ENCODE data around the gene INSYN2A.

Gene INSYN2A

DNA sequence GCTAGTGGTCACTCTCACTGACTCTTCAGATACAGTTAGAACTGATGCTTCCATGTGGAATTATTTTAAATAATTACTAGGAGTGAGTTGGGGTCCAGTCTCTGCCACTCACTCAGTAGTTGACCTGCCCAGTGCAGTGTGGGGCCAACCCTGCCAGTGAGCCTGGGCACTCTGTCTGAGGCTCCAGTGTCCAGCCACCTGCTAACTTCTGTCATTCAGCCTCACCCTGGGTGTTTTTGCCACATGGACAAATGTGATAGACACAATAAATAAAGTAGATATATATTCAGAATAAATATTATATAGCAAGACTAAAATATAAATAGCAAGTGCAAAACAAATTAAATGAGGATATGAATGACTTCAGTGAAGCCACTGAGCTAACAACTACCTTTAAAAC is 7.2 kb downstream of the INSYN2A start:
- no peak overlapping the region for H2BK5ac ChIP-seq (ENCODE audit: low read length)
- no peak overlapping the region for H2AFZ ChIP-seq (ENCODE audit: low read length)
- H2AK5ac ChIP-seq (ENCODE audit: low read depth, low read length): no peak overlapping the region
- H3K14ac ChIP-seq (ENCODE audit: low read length): no peak overlapping the region
- no peak overlapping the region for H3K4me2 ChIP-seq (ENCODE audit: insufficient read depth, low read length, poor library complexity, severe bottlenecking)
- no peak overlapping the region for H2BK15ac ChIP-seq (ENCODE audit: low read length)
- H3K79me1 ChIP-seq (ENCODE audit: low read depth, low read length): no peaks in the 10 kb centered on the region
- no peaks in the 10 kb centered on the region for H3K4me1 ChIP-seq (ENCODE audit: control insufficient read depth in 2 of 2, insufficient read depth in 1 of 2, low read depth in 1 of 2, low read length in 2 of 2)
- no peak overlapping the region for H3K27ac ChIP-seq (replicated peaks; ENCODE audit: low read length)
- H3K27me3 ChIP-seq (ENCODE audit: control insufficient read depth in 3 of 3, insufficient read depth in 3 of 3, low read depth in 1 of 3, low read length in 3 of 3): peaks cover 0 to 11% (median 3%) of the 10 kb centered on the region in 3 experiments
- H3K18ac ChIP-seq (ENCODE audit: low read length): no peak overlapping the region
- peaks cover 0 to 3% of the 10 kb centered on the region in 2 donors for H3K36me3 ChIP-seq (replicated peaks in 1 of 2; ENCODE audit: control insufficient read depth in 2 of 2, insufficient read depth in 2 of 2, low read length in 2 of 2)
- peaks cover 2 to 4% of the 10 kb centered on the region in 2 donors for H3K9me3 ChIP-seq (replicated peaks in 1 of 2; ENCODE audit: control insufficient read depth in 2 of 2, insufficient read depth in 1 of 2, low read depth in 1 of 2, low read length in 2 of 2)
- H4K8ac ChIP-seq (ENCODE audit: low read depth, low read length): no peak overlapping the region
- H2BK12ac ChIP-seq (ENCODE audit: low read length): no peak overlapping the region
- H3K4me3 ChIP-seq (ENCODE audit: low read length in 2 of 2): no peak overlapping the region
- H3K23ac ChIP-seq (ENCODE audit: low read depth, low read length, poor library complexity): no peak overlapping the region
- no peak for DNase-seq (ENCODE audit: low spot score)
- H4K91ac ChIP-seq (ENCODE audit: low read depth, low read length, poor library complexity): no peak overlapping the region
- H3K4ac ChIP-seq (ENCODE audit: low read length): no peak overlapping the region
- no peak overlapping the region for H3K9ac ChIP-seq (ENCODE audit: low read depth, low read length, poor library complexity)
- no peak overlapping the region for H2BK120ac ChIP-seq (ENCODE audit: low read depth, low read length)

DNA sequence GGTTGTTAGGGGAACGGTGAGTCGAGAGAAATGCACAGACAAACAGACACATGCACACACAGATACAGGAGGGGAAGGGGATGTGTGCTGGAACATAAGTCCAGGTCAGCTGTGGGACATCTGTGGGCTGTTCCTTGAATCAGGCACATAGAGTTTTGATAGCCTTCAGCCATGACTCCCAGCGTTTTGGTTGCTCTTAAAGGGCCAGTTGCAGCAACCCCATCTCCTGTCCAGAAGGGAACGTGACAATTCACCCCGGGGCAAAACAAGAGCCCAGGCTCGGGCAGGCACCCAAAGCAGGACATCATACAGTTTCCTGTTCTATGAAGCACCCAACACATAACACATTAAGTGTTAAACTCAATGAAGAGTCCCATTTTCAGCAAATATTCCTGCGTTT is 9.6 kb downstream of the INSYN2A start:
- Histone ChIP-seq H3K9ac (ENCODE audit: low read depth, low read length, poor library complexity) (no peak overlapping the region), H3K4ac (ENCODE audit: low read length) (no peak overlapping the region), H3K14ac (ENCODE audit: low read length) (no peak overlapping the region), H4K8ac (ENCODE audit: low read depth, low read length) (no peak overlapping the region), H3K4me3 (ENCODE audit: low read length in 2 of 2) (no peak overlapping the region), H2AK5ac (ENCODE audit: low read depth, low read length) (no peak overlapping the region), H3K27ac (replicated peaks; ENCODE audit: low read length) (no peak overlapping the region), H3K27me3 (ENCODE audit: control insufficient read depth in 3 of 3, insufficient read depth in 3 of 3, low read depth in 1 of 3, low read length in 3 of 3) (no peaks in the 10 kb centered on the region), H2BK15ac (ENCODE audit: low read length) (no peak overlapping the region), H3K4me1 (ENCODE audit: control insufficient read depth in 2 of 2, insufficient read depth in 1 of 2, low read depth in 1 of 2, low read length in 2 of 2) (peaks cover 0 to 4% of the 10 kb centered on the region in 2 donors), H2AFZ (ENCODE audit: low read length) (no peak overlapping the region), H2BK120ac (ENCODE audit: low read depth, low read length) (no peak overlapping the region), H2BK12ac (ENCODE audit: low read length) (no peak overlapping the region), H3K23ac (ENCODE audit: low read depth, low read length, poor library complexity) (no peak overlapping the region), H3K18ac (ENCODE audit: low read length) (no peak overlapping the region), H3K4me2 (ENCODE audit: insufficient read depth, low read length, poor library complexity, severe bottlenecking) (no peak overlapping the region), H4K91ac (ENCODE audit: low read depth, low read length, poor library complexity) (no peak overlapping the region), H3K36me3 (replicated peaks in 1 of 2; ENCODE audit: control insufficient read depth in 2 of 2, insufficient read depth in 2 of 2, low read length in 2 of 2) (peaks cover 0 to 3% of the 10 kb centered on the region in 2 donors), H3K79me1 (ENCODE audit: low read depth, low read length) (no peaks in the 10 kb centered on the region), H3K9me3 (replicated peaks in 1 of 2; ENCODE audit: control insufficient read depth in 2 of 2, insufficient read depth in 1 of 2, low read depth in 1 of 2, low read length in 2 of 2) (peaks cover 2 to 4% of the 10 kb centered on the region in 2 donors), H2BK5ac (ENCODE audit: low read length) (no peak overlapping the region)
- DNase-seq (ENCODE audit: low spot score): no peak
- 100% methylated on average over 2 of the region's 7 CpGs; no CpG with 5 or more reads in 1 of the 2 donors for WGBS, 2 donors (ENCODE audit: extremely low coverage in 2 of 2, insufficient read length in 2 of 2, insufficient replicate concordance in 1 of 2)

DNA sequence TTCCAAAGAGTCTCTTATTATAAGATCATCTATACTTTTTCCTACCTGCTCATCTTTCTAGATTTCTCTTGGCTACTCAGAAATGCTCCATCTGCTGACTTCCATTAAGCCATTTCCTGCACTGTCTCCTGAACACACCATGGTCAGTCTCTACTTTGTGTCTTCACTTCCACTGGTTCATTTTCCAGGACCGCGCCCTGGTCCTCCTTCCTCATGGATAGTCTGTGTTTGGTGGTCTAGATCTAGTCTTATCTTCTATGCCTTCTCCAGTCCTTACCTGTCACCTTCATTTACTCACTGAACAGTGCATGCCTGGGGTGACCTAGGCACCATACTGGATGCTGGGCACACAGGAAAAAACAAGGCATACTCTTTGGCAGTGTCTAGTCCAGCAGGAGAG is 11.8 kb downstream of the INSYN2A start:
- Histone ChIP-seq H3K4ac (ENCODE audit: low read length) (no peak overlapping the region), H2BK12ac (ENCODE audit: low read length) (no peak overlapping the region), H3K4me2 (ENCODE audit: insufficient read depth, low read length, poor library complexity, severe bottlenecking) (no peak overlapping the region), H3K27me3 (ENCODE audit: control insufficient read depth in 3 of 3, insufficient read depth in 3 of 3, low read depth in 1 of 3, low read length in 3 of 3) (no peaks in the 10 kb centered on the region), H2BK120ac (ENCODE audit: low read depth, low read length) (no peak overlapping the region), H3K4me3 (ENCODE audit: low read length in 2 of 2) (no peak overlapping the region), H3K23ac (ENCODE audit: low read depth, low read length, poor library complexity) (no peak overlapping the region), H3K79me1 (ENCODE audit: low read depth, low read length) (no peaks in the 10 kb centered on the region), H4K8ac (ENCODE audit: low read depth, low read length) (no peak overlapping the region), H3K18ac (ENCODE audit: low read length) (no peak overlapping the region), H2BK5ac (ENCODE audit: low read length) (no peak overlapping the region), H2BK15ac (ENCODE audit: low read length) (no peak overlapping the region), H3K9ac (ENCODE audit: low read depth, low read length, poor library complexity) (no peak overlapping the region), H3K9me3 (replicated peaks in 1 of 2; ENCODE audit: control insufficient read depth in 2 of 2, insufficient read depth in 1 of 2, low read depth in 1 of 2, low read length in 2 of 2) (peaks cover 2 to 4% of the 10 kb centered on the region in 2 donors), H4K91ac (ENCODE audit: low read depth, low read length, poor library complexity) (no peak overlapping the region), H2AK5ac (ENCODE audit: low read depth, low read length) (no peak overlapping the region), H2AFZ (ENCODE audit: low read length) (no peak overlapping the region), H3K27ac (replicated peaks; ENCODE audit: low read length) (no peak overlapping the region), H3K4me1 (ENCODE audit: control insufficient read depth in 2 of 2, insufficient read depth in 1 of 2, low read depth in 1 of 2, low read length in 2 of 2) (peaks cover 0 to 4% of the 10 kb centered on the region in 2 donors), H3K36me3 (replicated peaks in 1 of 2; ENCODE audit: control insufficient read depth in 2 of 2, insufficient read depth in 2 of 2, low read length in 2 of 2) (peaks cover 0 to 3% of the 10 kb centered on the region in 2 donors), H3K14ac (ENCODE audit: low read length) (no peak overlapping the region)
- DNase-seq (ENCODE audit: low spot score): no peak
- WGBS, 2 donors (ENCODE audit: extremely low coverage in 2 of 2, insufficient read length in 2 of 2, insufficient replicate concordance in 1 of 2): no CpG with 5 or more reads among the region's 2 CpGs

DNA sequence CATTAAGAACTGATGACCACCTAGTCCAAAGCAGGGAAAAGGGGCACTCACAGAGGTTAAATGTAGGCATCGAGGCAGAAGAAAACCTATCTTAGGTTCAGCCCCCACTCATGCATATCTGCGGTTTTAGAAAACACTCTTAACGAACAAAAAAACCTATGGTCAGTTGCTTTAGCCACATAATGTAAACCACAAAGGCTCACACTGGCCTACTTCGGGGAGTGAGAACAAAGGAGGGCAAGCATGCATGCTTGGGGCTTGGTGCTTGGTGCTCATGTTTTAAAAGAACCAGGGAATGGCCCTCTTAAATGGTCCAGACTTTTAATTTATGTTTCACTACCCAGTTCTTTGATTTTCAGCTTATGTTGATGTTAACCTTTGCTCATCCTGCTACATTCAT is 14.2 kb downstream of the INSYN2A start:
- no peaks in the 10 kb centered on the region for H3K27me3 ChIP-seq (ENCODE audit: control insufficient read depth in 3 of 3, insufficient read depth in 3 of 3, low read depth in 1 of 3, low read length in 3 of 3)
- H2AFZ ChIP-seq (ENCODE audit: low read length): no peak overlapping the region
- no peak for DNase-seq (ENCODE audit: low spot score)
- no peak overlapping the region for H4K91ac ChIP-seq (ENCODE audit: low read depth, low read length, poor library complexity)
- H2BK15ac ChIP-seq (ENCODE audit: low read length): no peak overlapping the region
- peaks cover 0 to 4% of the 10 kb centered on the region in 2 donors for H3K4me1 ChIP-seq (ENCODE audit: control insufficient read depth in 2 of 2, insufficient read depth in 1 of 2, low read depth in 1 of 2, low read length in 2 of 2)
- no peak overlapping the region for H3K4ac ChIP-seq (ENCODE audit: low read length)
- H2BK120ac ChIP-seq (ENCODE audit: low read depth, low read length): no peak overlapping the region
- no peak overlapping the region for H3K14ac ChIP-seq (ENCODE audit: low read length)
- H3K18ac ChIP-seq (ENCODE audit: low read length): no peak overlapping the region
- H3K9ac ChIP-seq (ENCODE audit: low read depth, low read length, poor library complexity): no peak overlapping the region
- no peak overlapping the region for H2AK5ac ChIP-seq (ENCODE audit: low read depth, low read length)
- no peak overlapping the region for H3K27ac ChIP-seq (replicated peaks; ENCODE audit: low read length)
- no CpG with 5 or more reads among the region's 4 CpGs for WGBS, 2 donors (ENCODE audit: extremely low coverage in 2 of 2, insufficient read length in 2 of 2, insufficient replicate concordance in 1 of 2)
- peaks cover 3 to 6% of the 10 kb centered on the region in 2 donors for H3K36me3 ChIP-seq (replicated peaks in 1 of 2; ENCODE audit: control insufficient read depth in 2 of 2, insufficient read depth in 2 of 2, low read length in 2 of 2)
- peaks cover 2 to 4% of the 10 kb centered on the region in 2 donors for H3K9me3 ChIP-seq (replicated peaks in 1 of 2; ENCODE audit: control insufficient read depth in 2 of 2, insufficient read depth in 1 of 2, low read depth in 1 of 2, low read length in 2 of 2)
- no peak overlapping the region for H3K4me2 ChIP-seq (ENCODE audit: insufficient read depth, low read length, poor library complexity, severe bottlenecking)
- no peak overlapping the region for H2BK12ac ChIP-seq (ENCODE audit: low read length)
- no peaks in the 10 kb centered on the region for H3K79me1 ChIP-seq (ENCODE audit: low read depth, low read length)
- H3K23ac ChIP-seq (ENCODE audit: low read depth, low read length, poor library complexity): no peak overlapping the region
- no peak overlapping the region for H2BK5ac ChIP-seq (ENCODE audit: low read length)
- H3K4me3 ChIP-seq (ENCODE audit: low read length in 2 of 2): no peak overlapping the region
- no peak overlapping the region for H4K8ac ChIP-seq (ENCODE audit: low read depth, low read length)

Measured in neuronal stem cell (in vitro differentiated cells).